ENCODE results near the gene ZFR.

The ZFR gene

DNA sequence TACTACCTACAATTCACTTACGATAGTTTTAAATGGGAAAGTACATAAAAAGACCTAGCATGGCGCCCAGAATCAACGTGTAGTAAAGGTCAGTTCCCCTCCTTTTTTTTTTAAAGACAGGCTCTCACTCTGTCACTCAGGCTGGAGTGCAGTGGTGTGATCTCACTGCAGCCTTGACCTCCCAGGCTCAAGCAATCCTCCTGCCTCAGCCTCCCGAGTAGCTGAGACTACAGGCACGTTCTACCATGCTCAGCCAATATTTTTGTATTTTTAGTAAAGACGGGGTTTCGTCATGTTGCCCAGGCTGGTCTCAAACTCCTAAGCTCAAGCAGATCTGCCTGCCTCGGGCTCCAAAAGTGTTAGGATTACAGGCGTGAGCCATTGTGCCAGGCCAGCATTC is 91.1 kb downstream of the ZFR start:
- Histone ChIP-seq H3K27me3 (ENCODE audit: low read depth) (no peaks in the 10 kb centered on the region), H3K36me3 (replicated peaks) (peaks cover 19% of the 10 kb centered on the region), H3K4me1 (no peaks in the 10 kb centered on the region), H3K4me3 (no peak overlapping the region), H3K9me3 (no peaks in the 10 kb centered on the region)
- DNase-seq (ENCODE audit: low spot score in 2 of 2) = no peak
- in situ Hi-C loops (cut with MboI; ENCODE audit: low sequenced_read_pairs) = no loop called here

DNA sequence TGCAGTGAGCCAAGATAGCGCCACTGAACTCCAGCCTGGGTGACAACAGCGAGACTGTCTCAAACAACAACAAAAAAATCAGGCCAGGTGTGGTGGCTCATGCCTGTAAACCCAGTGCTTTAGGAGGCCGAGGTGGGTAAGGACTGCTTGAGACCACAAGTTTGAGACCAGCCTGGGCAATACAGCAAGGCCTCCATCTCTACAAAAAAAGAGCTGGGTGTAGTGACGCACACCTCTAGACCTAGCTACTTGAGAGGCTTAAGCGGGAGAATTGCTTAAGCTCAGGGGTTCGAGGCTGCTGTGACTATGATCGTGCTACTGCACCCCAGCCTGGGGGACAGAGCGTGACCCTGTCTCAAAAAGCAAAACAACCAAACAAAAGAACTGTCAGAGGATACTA is 91.9 kb downstream of the ZFR start:
- Histone ChIP-seq H3K4me1 (no peaks in the 10 kb centered on the region; the same call in 1 of the 2 replicates), H3K36me3 (replicated peaks) (peaks cover 16% of the 10 kb centered on the region), H3K4me3 (no peak overlapping the region), H3K27me3 (ENCODE audit: low read depth) (no peaks in the 10 kb centered on the region), H3K9me3 (no peaks in the 10 kb centered on the region)
- DNase-seq (ENCODE audit: low spot score in 2 of 2) = no peak
- in situ Hi-C loops (cut with MboI; ENCODE audit: low sequenced_read_pairs) = no loop called here

DNA sequence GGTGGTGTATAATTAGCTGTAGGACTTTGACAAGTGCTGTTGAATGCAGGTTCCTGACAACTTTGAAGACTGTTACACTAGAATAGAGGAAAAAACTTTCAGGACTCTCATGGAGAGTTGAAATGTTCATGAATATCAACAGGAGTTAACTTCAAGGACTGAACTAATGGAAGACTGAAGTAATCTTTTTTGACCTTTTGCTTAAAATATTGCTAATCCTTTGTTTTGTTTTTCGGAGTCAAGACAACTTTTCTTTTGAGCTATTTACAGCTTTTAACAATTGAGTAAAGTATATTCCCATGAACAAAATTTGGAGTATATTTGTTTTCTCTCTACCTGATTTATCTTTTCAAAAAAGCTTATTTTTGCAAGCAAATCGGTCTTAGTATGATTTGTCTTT is 97.7 kb downstream of the ZFR start:
- H3K4me3 ChIP-seq = no peak overlapping the region
- H3K27me3 ChIP-seq (ENCODE audit: low read depth) = no peaks in the 10 kb centered on the region
- H3K4me1 ChIP-seq = peaks cover 9% of the 10 kb centered on the region
- peaks cover under 1% of the 10 kb centered on the region; the same call in 1 of the 2 replicates for H3K9me3 ChIP-seq
- peak in 1 of 2 experiments; percentile 13 for DNase-seq (ENCODE audit: low spot score in 2 of 2)
- H3K36me3 ChIP-seq (replicated peaks) = no peaks in the 10 kb centered on the region
- in situ Hi-C loops (cut with MboI; ENCODE audit: low sequenced_read_pairs) = no loop called here

DNA sequence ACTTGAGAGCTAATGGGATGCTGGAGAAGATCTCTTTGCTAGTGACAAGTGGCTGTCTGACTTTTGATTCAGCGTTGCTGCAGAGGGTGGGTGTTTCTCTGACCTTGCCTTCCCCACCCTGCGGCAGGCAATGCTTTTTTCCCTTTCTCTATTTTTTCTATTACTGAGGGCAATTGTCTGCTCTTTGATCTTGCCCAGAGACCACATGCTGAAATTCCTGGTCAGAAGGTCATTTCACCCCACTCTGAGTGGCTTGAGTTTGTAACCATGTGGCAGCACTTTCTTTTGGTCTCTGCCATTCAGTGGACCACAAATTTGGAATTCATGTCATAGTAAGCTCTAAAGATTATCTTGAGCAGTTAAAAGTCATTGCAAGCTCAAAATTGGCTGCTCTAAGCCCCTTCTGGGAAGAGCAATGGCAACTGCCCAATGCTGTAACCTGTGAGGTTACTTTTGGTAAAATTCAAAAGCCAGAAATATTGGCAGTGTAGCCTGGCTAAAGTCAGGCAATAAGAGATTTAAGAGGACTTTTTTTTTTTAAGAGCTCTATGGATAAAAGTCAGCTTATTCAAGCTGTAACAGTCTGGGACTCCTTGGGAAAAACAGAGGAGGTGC is 101.4 kb downstream of the ZFR start:
- DNase-seq (ENCODE audit: low spot score in 2 of 2) = no peak
- Histone ChIP-seq H3K27me3 (ENCODE audit: low read depth) (no peaks in the 10 kb centered on the region), H3K36me3 (replicated peaks) (no peaks in the 10 kb centered on the region), H3K4me1 (peaks cover 9% of the 10 kb centered on the region), H3K9me3 (peaks cover 30% of the 10 kb centered on the region), H3K4me3 (no peak overlapping the region)
- in situ Hi-C loops (cut with MboI; ENCODE audit: low sequenced_read_pairs) = no loop called here

- Histone ChIP-seq H3K9me3 (peaks cover 32% of the 10 kb centered on the region), H3K36me3 (replicated peaks) (no peaks in the 10 kb centered on the region), H3K4me1 (peaks cover 9% of the 10 kb centered on the region), H3K4me3 (no peak overlapping the region), H3K27me3 (ENCODE audit: low read depth) (no peaks in the 10 kb centered on the region)
- DNase-seq (ENCODE audit: low spot score in 2 of 2) = no peak
- in situ Hi-C loops (cut with MboI; ENCODE audit: low sequenced_read_pairs) = no loop called here
Measured at GRCh38 chr5:32342656-32343055, 101.9 kb downstream of the ZFR start.

- Histone ChIP-seq H3K9me3 (peaks cover 37% of the 10 kb centered on the region), H3K36me3 (replicated peaks) (no peaks in the 10 kb centered on the region), H3K27me3 (ENCODE audit: low read depth) (no peaks in the 10 kb centered on the region), H3K4me3 (no peak overlapping the region), H3K4me1 (no peaks in the 10 kb centered on the region)
- no peak for DNase-seq (ENCODE audit: low spot score in 2 of 2)
- in situ Hi-C loops (cut with MboI; ENCODE audit: low sequenced_read_pairs) = no loop called here
Measured at GRCh38 chr5:32339878-32340277, 104.7 kb downstream of the ZFR start.

DNA sequence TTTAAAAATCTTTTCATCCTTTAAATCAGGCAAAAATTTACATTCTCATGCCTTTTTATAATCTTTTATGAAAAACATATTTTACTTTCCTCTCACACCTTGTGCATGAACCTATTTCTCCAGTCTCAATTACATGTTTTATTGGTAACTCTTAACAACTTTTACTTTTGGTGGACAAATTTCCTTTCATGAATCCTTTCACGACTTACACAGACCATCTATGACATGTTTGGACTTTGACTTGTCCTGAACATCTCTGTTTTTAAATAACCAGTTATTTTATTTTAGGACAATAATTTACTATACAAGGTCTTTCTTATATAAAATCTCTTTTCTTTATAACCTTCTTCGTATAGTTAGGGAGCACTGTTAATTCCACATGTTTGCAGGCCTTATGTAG is 105.3 kb downstream of the ZFR start:
- in situ Hi-C loops (cut with MboI; ENCODE audit: low sequenced_read_pairs) = no loop called here
- H3K4me3 ChIP-seq = no peak overlapping the region
- DNase-seq (ENCODE audit: low spot score in 2 of 2) = no peak
- H3K27me3 ChIP-seq (ENCODE audit: low read depth) = no peaks in the 10 kb centered on the region
- H3K9me3 ChIP-seq = peaks cover 37% of the 10 kb centered on the region
- H3K36me3 ChIP-seq (replicated peaks) = no peaks in the 10 kb centered on the region
- H3K4me1 ChIP-seq = no peaks in the 10 kb centered on the region

DNA sequence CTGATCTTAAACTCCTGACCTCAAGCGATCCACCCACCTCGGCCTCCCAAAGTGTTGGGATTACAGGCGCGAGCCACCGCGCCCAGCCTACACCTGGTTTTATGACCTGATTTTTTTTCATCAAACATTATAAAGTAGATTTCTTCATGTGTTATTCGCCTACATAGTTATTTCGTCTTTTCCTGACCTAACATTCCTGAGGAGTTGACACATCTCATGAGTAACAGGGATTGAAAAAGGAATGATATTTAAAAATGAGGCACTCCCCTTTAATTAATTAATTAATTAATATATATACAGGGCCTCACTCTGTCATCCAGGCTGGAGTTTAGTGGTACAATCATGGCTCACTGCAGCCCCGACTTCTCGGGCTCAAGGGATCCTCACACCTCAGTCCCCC is 111.6 kb downstream of the ZFR start:
- DNase-seq (ENCODE audit: low spot score in 2 of 2) = no peak
- Histone ChIP-seq H3K4me1 (no peaks in the 10 kb centered on the region), H3K27me3 (ENCODE audit: low read depth) (no peaks in the 10 kb centered on the region), H3K4me3 (no peak overlapping the region), H3K36me3 (replicated peaks) (no peaks in the 10 kb centered on the region), H3K9me3 (peaks cover 6% of the 10 kb centered on the region; the same call in 1 of the 2 replicates)
- in situ Hi-C loops (cut with MboI; ENCODE audit: low sequenced_read_pairs) = no loop called here

DNA sequence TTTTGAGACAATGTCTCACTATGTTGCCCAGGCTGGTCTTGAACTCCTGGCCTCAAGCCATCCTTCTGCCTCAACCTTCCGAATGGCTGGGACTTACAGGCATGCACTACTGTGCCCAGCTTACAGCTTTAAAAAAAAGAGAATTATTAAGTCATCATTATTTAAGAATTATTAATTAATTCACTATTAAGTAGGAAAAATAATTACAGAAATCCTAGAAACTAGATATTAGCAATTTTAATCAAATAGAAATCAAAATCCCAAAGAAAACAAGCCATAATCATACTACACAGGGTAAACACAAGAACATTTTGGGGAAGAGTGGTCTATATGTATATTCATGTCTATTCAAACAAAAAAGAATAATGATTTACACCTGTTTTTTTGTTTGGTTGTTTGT is 112.2 kb downstream of the ZFR start:
- no peak overlapping the region for H3K4me3 ChIP-seq
- H3K27me3 ChIP-seq (ENCODE audit: low read depth) = no peaks in the 10 kb centered on the region
- peaks cover 6% of the 10 kb centered on the region; the same call in 1 of the 2 replicates for H3K9me3 ChIP-seq
- in situ Hi-C loops (cut with MboI; ENCODE audit: low sequenced_read_pairs) = no loop called here
- DNase-seq (ENCODE audit: low spot score in 2 of 2) = no peak
- H3K36me3 ChIP-seq (replicated peaks) = no peaks in the 10 kb centered on the region
- H3K4me1 ChIP-seq = no peaks in the 10 kb centered on the region

GRCh38 chr5:32331935-32332274 is 112.6 kb downstream of the ZFR start:
- Histone ChIP-seq H3K4me1 (no peaks in the 10 kb centered on the region), H3K9me3 (peaks cover 5% of the 10 kb centered on the region; the same call in 1 of the 2 replicates), H3K36me3 (replicated peaks) (no peaks in the 10 kb centered on the region), H3K4me3 (no peak overlapping the region), H3K27me3 (ENCODE audit: low read depth) (no peaks in the 10 kb centered on the region)
- in situ Hi-C loops (cut with MboI; ENCODE audit: low sequenced_read_pairs) = no loop called here
- DNase-seq (ENCODE audit: low spot score in 2 of 2) = no peak

- in situ Hi-C loops (cut with MboI; ENCODE audit: low sequenced_read_pairs) = no loop called here
- Histone ChIP-seq H3K36me3 (replicated peaks) (no peaks in the 10 kb centered on the region), H3K27me3 (ENCODE audit: low read depth) (no peaks in the 10 kb centered on the region), H3K4me3 (no peak overlapping the region), H3K4me1 (no peaks in the 10 kb centered on the region), H3K9me3 (no peaks in the 10 kb centered on the region; the same call in 1 of the 2 replicates)
- no peak for DNase-seq (ENCODE audit: low spot score in 2 of 2)
Measured at GRCh38 chr5:32331217-32331934, 113.2 kb downstream of the ZFR start.

- Histone ChIP-seq H3K4me1 (no peaks in the 10 kb centered on the region), H3K36me3 (replicated peaks) (no peaks in the 10 kb centered on the region), H3K9me3 (no peaks in the 10 kb centered on the region; the same call in 1 of the 2 replicates), H3K4me3 (no peak overlapping the region), H3K27me3 (ENCODE audit: low read depth) (no peaks in the 10 kb centered on the region)
- no peak for DNase-seq (ENCODE audit: low spot score in 2 of 2)
- in situ Hi-C loops (cut with MboI; ENCODE audit: low sequenced_read_pairs) = no loop called here
Measured at GRCh38 chr5:32330126-32330971, 114.2 kb downstream of the ZFR start.

GRCh38 chr5:32329395-32329834 is 115.1 kb downstream of the ZFR start:
- DNase-seq (ENCODE audit: low spot score in 2 of 2) = peak; percentile 63 to 75
- in situ Hi-C loops (cut with MboI; ENCODE audit: low sequenced_read_pairs) = no loop called here

More at GRCh38 chr5:32329395-32329834, 115.1 kb downstream of the ZFR start:
- H3K27me3 ChIP-seq (ENCODE audit: low read depth) = no peaks in the 10 kb centered on the region
- no peaks in the 10 kb centered on the region; the same call in 1 of the 2 replicates for H3K9me3 ChIP-seq
- no peaks in the 10 kb centered on the region for H3K4me1 ChIP-seq
- H3K36me3 ChIP-seq (replicated peaks) = no peaks in the 10 kb centered on the region
- no peak overlapping the region for H3K4me3 ChIP-seq
